Germinal center (tissue), 1 donor: Measurements from ENCODE around the gene ZNF556.

Source experiments
- DNase-seq: peaks from one replicate; pipeline ENCODE4 v3.0.0; 2012; ENCODE audit warnings: mixed read lengths, low spot score

ZNF556 gene

DNA sequence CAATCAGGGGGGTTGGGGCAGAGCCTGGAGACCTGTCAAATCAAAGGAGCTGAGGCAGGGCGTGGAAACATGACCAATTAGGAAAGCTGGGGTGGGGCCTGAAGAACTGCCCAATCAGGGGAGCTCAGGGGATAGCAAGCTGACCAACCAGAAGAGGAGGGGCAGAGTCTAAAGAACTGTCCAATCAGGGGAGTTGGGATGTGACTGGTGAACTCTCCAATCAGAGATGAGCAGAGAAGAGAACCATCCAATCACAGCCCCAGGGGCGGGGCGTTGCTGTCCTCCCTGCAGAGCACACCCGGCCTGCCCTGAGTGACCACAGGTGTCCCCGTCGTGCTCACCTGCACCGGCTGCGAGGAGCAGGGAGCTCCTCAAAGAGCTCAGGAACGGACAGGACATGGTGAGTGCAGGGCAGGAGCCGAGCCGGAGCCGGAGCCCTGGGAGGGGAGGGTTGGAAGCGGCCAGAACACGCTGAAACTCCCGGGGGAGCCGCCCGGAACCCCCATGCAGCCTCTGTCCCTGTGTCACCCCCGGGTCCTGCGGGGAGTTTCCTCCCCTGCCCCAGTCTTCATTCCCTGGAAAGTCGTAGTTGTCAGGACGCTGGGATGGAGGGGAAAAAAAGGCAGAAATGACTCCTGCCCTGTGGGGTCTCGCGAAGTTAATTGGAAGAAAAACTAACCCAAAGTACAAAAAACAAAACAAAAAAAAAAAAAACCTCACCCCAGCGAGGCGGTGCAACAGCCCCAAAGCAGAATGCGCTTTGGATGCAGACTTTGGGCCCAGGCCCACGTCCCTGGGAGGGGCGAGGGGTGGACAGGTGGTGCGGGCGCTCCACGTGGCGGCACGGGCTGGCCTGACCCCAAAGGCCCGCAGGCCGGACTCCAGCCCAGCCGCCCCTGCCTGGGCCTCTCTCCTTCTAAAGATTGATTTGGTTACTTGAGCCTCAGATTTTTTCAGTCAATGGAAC lies at the start of gene ZNF556:
ZNF556 (plus strand) TSS at position 311 of the 967 bp plus-strand sequence; CDS start at position 398, 87 bp downstream.
- peak; percentile 19 for DNase-seq

DNA sequence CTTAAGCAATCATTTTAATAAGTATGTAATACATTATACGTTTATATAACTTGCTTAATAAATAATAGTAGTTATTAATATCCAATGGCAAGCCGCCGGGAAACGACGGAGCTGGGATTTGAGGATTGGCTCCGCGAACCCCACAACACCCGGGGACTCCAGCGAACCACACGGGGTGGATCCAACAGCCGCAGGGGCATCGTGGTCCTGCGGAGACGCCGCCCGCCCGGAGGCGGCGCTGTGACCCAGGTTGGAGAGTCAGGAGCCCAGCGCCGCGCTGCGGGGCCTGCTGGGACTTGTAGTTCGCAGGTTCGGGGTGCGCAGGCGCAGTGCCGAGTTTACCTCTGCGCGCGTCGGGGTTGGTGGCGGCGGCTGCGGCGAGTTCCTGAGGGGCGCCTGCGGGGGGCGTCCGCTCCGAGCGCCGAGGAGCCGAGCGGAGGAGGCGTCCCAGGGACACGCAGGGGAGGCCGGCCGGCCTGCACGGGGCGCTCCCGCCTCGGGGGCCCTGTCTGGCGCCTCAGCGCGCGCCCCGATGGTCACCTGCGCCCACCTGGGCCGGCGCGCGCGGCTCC lies 47.5 kb upstream of the ZNF556 start, which contains the start of gene ZNF554:
ZNF554 (plus strand) TSS at position 329 of the 572 bp plus-strand sequence; CDS start at position 533, 204 bp downstream.
- peak; percentile 91 for DNase-seq

DNA sequence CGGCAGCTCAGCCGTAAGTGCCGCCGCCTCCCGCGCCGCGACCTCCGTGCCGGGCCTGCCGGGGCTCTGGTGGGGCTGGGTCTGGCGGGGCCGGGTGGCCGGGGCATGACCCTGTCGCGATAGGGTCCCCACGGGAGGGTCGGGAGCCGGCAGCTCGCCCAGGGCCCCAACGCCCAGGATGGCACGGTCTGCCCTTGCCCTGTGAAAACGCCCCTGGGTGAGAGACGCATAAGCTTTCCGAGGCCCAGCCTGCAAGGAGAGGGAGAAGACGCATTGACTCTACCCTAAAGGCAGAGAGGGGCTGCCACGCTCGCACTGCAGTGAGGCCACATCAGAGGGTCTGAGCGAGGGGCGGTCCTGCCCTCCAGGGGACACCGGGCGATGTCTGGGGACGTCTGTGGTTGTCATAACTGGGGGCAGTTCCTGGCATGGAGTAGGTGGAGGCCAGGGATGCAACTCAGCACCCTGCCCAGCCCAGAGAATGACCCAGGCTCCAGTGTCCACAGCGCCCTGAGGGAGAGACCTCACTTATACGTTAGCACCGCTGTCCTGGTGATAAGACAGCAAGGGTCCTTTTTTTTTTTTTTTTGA lies 46.9 kb upstream of the ZNF556 start:
- no peak for DNase-seq

DNA sequence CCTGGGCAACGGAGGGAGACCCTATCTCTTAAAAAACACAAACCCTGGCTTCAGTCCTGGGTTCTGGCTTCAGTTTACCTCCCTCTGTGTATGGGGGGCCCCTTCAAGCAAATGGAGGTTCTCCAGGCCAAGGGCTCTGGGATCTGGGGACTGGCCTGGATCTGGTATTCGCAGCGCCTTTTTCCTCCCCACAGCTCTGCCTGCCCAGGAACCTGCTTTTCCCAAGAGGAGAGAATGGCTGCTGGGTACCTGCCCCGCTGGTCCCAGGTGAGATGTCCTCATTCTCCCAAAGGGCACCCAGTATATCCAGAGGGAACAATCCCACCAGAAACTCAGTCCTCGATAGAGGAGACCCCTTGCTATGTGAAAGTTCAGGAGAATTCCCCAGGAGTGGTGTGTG lies 44.3 kb upstream of the ZNF556 start:
- no peak for DNase-seq

DNA sequence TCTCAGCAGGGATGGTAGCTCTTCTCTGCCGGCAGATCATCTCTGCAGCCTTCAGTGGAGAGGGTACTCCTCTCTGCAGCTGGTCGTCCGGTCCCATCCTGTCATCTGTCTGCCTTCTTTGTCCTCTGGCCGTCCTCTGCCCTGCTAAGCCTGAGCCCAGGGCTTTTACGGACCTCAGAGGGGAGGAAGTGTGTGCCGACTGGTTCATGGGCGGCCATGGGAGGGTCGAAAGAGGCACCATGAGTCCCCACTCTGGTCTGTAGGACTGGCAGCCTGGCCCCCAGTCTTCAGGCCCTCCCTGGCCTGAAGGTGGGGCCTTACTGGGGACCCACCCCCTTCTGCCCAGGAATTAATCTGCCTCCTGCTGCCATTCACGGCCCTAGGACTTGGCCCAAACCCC lies 43.5 kb upstream of the ZNF556 start:
- no peak for DNase-seq

DNA sequence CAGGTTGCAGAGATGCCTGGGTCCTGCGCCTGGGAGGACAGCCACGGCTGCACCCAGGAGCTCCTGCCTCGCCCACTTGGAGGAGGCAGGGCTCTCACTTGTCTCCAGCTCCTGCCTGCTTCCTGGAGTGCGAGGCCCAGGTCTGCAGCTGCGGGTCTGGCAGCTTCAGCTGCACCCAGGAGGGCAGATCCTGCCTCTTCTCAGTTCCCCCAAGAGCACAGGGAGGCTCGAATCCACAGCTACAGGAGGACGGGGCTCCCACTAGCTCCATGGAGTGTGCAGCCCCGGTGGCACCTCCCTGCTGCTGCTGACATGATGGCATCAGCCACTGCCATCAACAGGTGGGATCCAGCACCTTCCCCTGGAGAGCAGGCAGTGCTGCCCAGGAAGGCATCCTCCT lies 43.0 kb upstream of the ZNF556 start:
- DNase-seq: no peak

DNA sequence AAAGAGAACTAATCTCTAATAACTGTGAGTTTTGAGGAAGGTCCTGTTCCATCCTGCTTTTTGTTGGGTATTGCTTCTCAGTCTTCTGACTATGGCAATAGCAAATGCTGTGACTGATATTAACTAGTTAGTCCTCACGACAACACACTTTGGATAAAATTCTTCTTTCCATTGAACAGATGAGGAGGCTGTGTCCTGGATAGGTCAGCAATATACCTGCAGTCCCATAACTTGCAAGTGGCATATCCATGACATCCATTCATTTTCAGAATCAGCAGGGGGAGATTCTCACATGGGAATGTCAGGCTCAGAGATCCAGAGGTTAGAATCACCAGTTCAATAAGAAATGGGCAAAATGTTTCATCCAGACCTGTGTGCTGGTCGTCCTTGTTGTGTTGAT lies 40.1 kb upstream of the ZNF556 start:
- DNase-seq: no peak

DNA sequence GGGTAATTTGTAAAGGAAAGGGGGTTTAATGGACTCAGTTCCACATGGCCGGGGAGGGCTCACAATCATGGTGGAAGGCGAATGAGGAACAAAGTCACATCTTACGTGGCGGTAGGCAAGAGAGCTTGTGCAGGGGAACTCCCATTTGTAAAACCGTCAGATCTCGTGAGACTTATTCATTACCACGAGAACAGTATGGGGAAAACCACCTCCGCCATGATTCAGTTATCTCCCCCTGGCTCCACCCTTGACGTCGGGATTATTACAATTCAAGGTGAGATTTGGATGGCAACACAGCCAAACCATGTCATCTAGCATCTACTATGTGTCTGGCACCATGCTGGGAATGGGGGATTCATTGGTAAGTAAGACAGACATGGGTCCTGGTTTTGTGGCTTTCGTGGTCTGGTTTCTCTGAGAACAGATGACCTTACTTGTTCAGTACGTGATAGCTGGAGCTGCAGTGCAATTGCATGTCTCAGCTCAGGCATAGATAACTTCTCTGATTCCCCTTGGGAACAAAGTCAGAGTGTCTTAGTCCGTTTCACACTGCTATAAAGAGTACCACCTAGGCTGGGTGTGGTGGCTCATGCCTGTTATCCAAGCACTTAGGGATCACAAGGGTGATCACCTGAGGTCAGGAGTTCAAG lies 39.2 kb upstream of the ZNF556 start:
- DNase-seq: no peak

DNA sequence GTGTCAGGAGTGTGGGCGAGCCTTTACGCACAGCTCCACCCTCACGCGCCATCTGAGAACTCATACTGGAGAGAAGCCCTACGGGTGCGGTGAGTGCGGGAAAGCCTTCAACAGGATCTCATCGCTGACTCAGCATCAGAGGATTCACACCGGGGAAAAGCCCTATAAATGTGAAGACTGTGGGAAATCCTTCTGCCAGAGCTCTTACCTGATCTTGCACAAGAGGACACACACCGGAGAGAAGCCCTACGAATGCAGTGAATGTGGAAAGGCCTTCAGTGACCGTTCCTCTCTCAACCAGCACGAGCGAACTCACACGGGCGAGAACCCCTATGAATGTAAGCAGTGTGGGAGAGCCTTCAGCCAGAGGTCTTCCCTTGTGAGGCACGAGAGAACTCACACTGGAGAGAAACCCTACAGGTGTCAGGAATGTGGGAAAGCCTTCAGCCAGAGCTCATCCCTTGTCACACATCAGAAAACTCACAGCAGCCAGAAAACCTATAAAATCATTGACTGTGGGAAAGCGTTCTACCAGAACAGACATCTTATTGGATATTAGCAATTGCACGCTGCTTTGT lies 32.8 kb upstream of the ZNF556 start:
- no peak for DNase-seq

DNA sequence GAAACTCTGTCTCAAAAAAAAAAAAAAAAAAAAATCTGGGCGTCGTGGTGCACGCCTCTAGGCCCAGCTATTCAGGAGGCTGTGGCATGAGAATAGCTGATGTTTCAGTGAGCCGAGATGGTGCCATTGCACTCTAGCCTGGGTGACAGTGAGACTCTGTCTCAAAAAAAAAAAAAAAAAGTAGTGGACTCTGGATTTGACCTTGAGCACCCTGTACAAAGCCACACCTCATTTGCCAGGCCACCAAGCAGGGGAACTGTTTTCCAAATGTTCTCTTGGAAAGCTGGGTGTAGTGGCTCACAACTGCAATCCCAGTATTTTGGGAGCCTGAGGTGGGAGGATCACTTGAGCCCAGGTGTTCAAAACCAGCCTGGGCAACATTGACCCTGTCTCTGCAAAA lies 29.7 kb upstream of the ZNF556 start:
- no peak for DNase-seq

DNA sequence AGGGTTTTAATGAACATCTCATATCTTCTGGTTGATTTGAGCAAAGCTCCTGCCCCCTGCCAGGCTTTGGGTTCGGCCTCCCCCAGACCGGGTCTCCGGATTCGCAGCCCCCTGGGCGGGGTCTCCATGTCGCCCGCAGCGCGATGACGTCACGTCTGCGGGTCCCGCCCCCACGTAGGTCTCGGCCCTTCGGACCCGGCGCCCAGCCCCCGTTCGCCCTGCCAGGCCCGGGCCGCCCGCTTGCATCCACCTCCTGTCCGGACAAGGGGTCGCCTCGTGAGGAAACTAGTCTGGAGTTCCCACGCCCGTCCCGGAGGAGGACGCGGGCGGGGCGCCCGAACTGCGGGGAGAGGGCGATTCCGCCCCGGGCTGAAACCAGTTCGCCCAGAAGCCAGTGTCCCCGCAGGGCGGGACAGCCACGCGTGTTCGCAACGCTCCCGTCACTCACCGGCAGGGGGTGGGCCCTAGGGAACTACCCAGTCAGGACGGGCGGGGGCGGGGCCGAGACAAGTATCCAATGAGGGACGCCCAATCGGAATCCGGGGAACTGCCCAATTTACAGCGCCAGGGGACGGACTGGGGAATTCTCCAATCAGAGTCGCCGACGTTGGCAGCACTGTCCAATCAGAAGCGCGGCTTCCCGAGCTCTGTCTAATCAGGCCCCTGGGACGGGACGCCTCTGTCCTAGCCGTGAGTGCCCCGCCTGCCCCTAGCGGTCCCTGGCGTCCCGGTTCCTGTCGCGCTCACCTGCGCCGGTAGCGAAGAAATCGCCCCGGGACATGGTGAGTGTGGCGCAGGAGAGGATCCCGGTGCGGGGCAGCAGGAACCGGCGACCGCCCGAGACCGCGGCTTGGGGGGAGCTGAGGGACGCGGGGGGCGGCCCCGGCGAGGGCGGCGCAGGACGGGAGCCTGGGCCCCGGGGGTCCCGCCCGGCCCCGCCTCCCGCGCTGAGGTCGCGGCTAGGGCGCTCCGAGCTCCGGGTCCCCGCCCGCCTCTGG lies 26.0 kb upstream of the ZNF556 start, which contains the start of gene ZNF555:
ZNF555 (plus strand) TSS at position 682 of the 998 bp plus-strand sequence; CDS start at position 780, 98 bp downstream.
- peak; percentile 99 for DNase-seq

DNA sequence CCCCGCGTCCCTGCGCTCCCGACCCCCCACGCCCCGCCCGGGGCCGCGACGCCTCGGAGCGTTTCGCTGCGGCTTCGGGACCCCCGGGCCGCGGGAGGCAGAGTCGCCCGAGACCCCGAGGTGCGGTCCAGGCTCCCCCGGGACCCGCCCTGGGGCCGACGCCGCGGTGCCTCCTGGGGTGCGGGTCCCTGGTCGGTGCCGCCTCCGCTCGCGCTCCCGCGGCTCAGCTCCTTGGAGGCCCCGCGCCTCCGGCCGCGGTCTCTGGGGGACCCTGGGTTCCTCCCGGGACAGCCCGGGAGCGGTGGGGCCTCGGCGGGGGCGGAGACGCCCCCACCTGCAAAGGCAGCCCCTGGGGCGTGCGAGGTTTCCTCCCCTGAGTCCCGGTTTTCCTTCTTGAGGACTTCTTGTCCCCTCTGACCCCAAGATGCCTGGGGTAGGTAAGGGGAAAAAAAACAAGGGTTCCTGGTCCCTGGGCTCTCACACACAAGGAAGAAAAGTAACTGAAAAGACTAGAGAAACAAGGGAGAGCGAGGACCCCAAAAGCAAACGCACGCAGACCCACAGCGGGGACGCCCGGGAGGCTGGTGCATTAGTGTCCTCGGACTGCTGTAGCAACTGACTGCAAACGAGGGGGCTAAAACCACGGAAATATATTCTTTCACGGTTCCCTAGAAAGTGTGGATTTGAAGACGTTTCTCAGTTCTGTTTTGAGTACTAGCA lies 25.1 kb upstream of the ZNF556 start:
- DNase-seq: peak; percentile 32

DNA sequence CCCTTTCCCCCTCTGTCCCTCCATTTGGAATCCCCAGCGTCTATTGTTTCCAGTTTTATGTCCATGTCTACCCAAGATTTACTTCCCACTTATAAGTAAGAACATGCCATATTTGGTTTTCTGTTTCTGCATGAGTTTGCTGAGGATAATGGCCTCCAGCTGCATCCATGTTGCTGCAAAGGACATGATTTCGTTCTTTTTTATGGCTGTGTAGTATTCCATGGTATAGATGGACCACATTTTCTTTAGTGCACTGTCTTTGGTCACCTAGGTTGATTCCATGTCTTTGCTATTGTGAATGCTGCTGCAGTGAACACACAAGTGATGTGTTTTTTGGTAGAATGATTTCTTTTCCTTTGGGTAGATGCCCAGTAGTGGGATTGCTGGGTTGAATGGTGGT lies 22.0 kb upstream of the ZNF556 start:
- DNase-seq: no peak

DNA sequence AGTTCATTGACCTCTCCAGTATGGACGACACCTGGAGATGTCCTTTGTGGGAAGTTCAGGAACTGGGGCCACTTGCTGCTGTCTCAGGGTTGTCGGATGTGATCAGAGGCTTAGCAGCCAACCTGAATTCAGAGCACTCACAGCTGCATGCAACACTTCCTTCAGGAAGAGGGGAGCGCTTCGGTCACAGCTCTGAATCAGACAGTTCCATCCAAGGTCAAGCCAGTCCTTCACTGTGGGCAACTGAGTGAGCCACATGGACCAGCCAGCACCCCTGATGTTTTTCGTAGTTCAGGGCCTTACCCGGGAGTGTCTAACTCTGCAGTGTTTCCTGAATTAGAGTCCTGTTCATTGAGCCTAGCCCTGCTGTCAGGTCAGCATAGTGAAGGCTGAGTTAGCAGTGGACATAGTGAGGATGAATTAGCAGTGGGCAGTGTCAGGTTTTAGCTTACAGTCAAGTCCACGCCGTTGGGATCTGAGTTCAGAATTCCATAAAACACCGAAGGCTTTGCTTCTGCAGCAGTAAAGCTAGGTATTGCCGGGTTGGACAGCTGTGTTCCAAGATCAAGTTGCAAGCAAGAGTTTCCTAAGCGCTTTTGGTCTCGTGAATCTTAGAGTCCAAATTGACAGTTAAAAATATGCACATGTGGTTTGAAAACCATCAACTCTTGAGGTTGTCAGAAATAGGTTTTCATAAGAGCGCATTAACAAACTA lies 20.8 kb upstream of the ZNF556 start:
- no peak for DNase-seq

DNA sequence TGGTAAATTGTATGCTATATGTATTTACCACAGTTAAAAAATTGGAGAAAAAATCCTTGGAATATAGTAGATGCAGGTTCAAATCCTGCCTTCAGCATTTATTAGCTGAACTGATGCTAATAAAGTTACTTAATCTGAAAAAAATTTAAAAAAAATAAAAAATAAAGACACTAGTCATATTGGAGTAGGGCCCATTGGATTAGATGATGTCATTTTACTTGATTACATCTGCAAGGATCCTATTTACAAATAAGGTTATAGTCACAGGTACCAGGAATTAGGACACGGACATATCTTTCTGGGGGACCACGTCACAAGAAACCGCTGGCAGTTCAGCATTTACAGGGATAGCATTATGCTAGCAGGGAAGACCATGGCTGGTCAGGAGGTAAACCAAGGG lies 19.6 kb upstream of the ZNF556 start:
- no peak for DNase-seq

DNA sequence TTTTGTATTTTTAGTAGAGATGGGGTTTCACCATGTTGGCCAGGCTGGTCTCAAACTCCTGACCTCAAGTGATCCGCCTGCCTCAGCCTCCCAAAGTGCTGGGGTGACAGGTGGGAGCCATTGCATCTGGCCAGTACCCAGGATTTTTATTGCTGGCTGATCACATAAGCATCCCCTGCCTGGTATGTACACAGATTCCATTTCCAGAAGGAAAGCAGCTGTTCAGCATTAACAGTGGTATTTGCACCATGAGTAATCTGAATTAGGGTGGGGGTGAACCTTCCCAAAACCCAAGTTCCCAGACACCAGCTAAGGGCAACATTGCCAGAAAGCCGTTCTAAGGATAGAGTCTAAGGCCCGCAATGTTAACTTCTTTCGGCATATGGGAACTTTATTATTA lies 18.5 kb upstream of the ZNF556 start:
- DNase-seq: no peak

DNA sequence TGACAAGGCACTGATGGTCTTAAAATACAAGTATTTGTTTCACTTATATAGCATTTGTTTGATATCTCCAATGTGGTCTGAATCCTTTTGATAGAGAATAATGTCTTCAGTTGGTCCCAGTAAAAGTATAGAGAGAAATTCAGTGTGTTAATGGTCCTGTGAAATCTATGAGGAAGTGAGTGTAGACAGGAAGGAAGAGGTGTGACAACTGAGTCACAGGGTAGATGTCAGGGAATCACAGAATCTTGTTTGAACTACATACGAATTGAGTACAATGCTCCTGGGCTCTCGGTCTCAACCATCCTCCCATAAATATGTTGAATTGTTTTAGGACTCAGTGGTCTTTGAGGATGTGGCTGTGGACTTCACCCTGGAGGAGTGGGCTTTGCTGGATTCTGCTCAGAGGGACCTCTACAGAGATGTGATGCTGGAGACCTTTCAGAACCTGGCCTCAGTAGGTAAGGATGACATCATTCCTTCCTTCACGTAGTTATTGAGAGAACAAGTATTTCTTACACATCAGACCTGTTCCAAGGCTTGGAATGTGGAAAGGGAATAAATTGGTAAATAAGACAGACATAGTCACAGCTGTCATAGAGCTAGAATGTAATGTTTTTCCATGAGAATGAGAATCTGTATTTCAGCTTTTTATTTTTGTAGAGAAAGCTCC lies 16.7 kb upstream of the ZNF556 start:
- DNase-seq: no peak

DNA sequence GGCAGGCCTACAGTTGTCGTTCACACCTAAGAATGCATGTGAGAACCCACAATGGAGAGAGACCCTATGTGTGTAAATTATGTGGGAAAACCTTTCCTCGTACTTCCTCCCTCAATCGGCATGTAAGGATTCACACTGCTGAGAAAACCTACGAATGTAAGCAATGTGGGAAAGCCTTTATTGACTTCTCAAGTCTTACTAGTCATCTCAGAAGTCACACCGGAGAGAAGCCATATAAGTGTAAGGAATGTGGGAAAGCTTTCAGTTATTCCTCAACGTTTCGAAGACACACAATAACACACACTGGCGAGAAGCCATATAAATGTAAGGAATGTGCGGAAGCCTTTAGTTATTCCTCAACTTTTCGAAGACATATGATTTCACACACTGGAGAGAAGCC lies 14.5 kb upstream of the ZNF556 start:
- no peak for DNase-seq
